Psoas muscle (tissue), 8 donors: ENCODE measurements around the gene UNC13A. TPM values are rescaled to one million over a fixed set of nuclear protein-coding genes. Genes with fewer than 3 reads are reported as not detected.

Experiments
- ATAC-seq, 4 donors: fragments of 200-7000 bp; cut with Tn5 transposase; one replicate each; pipeline ENCODE4 v1.9.1; 2020; ENCODE audit warnings: moderate library complexity in 3 of 4, mild to moderate bottlenecking in 2 of 4
- DNase-seq, 2 donors: peaks; one replicate each; pipeline ENCODE4 v3.0.0-alpha.2; 2020
- H3K27ac ChIP-seq: fragments of 200-600 bp; one replicate; pipeline ENCODE4 v1.8.0; 2022
- H3K27me3 ChIP-seq, 3 donors: fragments of 200-600 bp in 1 of 3; one replicate each; pipeline versions ENCODE4 v1.6.1 to v1.8.0; 2013 to 2022; ENCODE audit warnings: low read length in 2 of 3, mild to moderate bottlenecking in 2 of 3, moderate library complexity in 1 of 3; ENCODE audit not compliant: insufficient read depth in 3 of 3
- H3K36me3 ChIP-seq, 2 donors: fragments of 200-600 bp in 1 of 2; one replicate each; pipeline versions ENCODE4 v1.6.1 to v1.8.0; 2013 to 2022; ENCODE audit warnings: low read depth in 1 of 2, mild to moderate bottlenecking in 1 of 2, moderate library complexity in 1 of 2; ENCODE audit not compliant: insufficient read depth in 1 of 2
- H3K4me1 ChIP-seq: fragments of 200-600 bp; one replicate; pipeline ENCODE4 v1.8.0; 2022
- H3K4me3 ChIP-seq: fragments of 200-600 bp; one replicate; pipeline ENCODE4 v1.8.0; 2022; ENCODE audit warnings: mild to moderate bottlenecking
- H3K9me3 ChIP-seq: fragments of 200-600 bp; one replicate; pipeline ENCODE4 v1.8.0; 2022
- WGBS, 3 donors: extraction: QIAGEN DNeasy Blood & Tissue Kit; methylation state at CpG; one replicate each; pipeline versions ENCODE4 v1.1.6 to v1.1.7; 2013; 5-methylcytosine and 5-hydroxymethylcytosine counted together
- intact Hi-C, 2 donors: fragments of 100-400 bp; cut with DNase I; formaldehyde crosslinking; loops; one replicate each; pipeline versions ENCODE4 v1.11.0 to v1.14.2; 2022
- polyA plus RNA-seq, 3 donors: library from polyadenylated mRNA; stranded (reverse); fragments of 200-250 nt; gene quantifications; one replicate each; pipeline ENCODE4 v1.2.3, GENCODE V29; 2013
- total RNA-seq, 4 donors: library from RNA; stranded (reverse); fragmentation: NEBNext Ultra II Directional in 2 of 4; extraction: Animal tissue kit (Norgen Biotek cat#: 25700) in 2 of 4; gene quantifications; one replicate each; pipeline versions ENCODE4 v1.2.1 to v1.2.4, GENCODE V29; 2021 to 2023
- TF ChIP-seq, protein P1 (sequence below): fragments of 200-600 bp; IDR thresholded peaks from one replicate; pipeline ENCODE4 v1.8.0; 2022; ENCODE audit warnings: antibody characterized with exemption
- donor health status: healthy with polysubstance abuse.
- donor health status: DM: no; HTN: no; CAD: no; lungs with moderate emphysema.
- donor health status: Bipolar disorder and iron deficiency.
- donor health status: healthy.
- donor health status: DM: yes; HTN: yes; CAD: no.
- donor health status: DM: no; HTN: no; CAD: no.
- donor health status: DM: no; HTN: no; CAD: no.
- donor health status: DM: yes; HTN: yes; CAD: no.

The UNC13A gene
- total and polyA plus RNA-seq, 7 donors: 0.04 to 0.19 (median 0.05) TPM; not detected in 3

DNA sequence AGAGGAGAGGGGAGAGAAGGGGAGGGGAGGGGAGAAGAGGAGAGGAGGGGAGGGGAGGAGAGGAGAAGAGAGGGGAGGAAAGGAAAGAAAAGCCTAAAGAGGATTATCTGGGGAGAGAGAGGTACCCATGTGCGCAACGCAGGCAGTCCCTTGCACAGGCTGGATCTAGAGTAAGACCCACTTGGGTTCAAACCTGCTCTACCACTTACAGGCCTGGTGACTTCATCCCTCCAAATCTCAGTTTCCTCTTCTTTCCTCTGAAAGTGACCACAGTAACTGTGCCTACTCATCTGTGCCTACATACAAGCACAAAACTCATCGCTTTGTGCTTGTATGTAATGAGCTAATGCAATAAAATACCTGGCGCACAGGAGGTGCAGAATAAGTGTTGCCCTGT is 30.4 kb upstream of the UNC13A start:
- intact Hi-C loops: no loop called here

DNA sequence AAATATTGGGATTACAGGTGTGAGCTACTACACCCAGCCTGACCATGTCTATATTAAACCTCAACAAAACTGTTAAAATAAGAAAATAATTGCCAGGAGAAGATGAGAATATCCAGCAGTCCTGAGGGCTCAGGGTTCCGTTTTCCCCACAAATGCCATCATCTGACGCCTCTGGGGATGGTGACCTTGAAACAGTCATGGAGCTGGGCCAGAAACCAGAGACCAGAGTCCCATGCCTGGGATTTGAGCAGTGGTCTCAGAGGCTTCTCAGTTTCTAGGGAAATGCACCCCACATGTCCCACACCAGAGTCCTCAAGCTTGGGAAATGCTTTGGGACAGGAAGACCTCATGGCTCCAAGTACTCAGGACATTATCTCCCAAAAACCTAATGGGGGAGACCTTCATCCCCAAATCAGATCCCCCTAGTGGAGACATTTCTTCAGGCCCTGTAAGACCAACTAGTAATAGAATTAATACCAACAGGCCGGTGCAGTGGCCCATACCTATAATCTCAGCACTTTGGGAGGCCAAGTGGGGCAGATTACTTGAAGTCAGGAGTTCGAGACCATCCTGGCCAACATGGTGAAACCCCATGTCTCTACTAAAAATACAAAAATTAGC is 28.3 kb upstream of the UNC13A start:
- intact Hi-C loops: no loop called here
- TF ChIP-seq, protein P1, sequence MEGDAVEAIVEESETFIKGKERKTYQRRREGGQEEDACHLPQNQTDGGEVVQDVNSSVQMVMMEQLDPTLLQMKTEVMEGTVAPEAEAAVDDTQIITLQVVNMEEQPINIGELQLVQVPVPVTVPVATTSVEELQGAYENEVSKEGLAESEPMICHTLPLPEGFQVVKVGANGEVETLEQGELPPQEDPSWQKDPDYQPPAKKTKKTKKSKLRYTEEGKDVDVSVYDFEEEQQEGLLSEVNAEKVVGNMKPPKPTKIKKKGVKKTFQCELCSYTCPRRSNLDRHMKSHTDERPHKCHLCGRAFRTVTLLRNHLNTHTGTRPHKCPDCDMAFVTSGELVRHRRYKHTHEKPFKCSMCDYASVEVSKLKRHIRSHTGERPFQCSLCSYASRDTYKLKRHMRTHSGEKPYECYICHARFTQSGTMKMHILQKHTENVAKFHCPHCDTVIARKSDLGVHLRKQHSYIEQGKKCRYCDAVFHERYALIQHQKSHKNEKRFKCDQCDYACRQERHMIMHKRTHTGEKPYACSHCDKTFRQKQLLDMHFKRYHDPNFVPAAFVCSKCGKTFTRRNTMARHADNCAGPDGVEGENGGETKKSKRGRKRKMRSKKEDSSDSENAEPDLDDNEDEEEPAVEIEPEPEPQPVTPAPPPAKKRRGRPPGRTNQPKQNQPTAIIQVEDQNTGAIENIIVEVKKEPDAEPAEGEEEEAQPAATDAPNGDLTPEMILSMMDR: no peak
- DNase-seq: no peak

More for the DNA sequence above, 30.4 kb upstream of the UNC13A start:
- 90 to 100% (median 95%) methylated on average over 4 of the region's 4 CpGs for WGBS, 3 donors
- peaks cover 32% of the 10 kb centered on the region for H3K4me1 ChIP-seq
- peaks cover 0 to 12% of the 10 kb centered on the region in 2 donors for H3K36me3 ChIP-seq
- H3K27ac ChIP-seq: no peak overlapping the region
- DNase-seq (no peak), ATAC-seq (no peak)
- peaks cover 0 to 5% (median 0%) of the 10 kb centered on the region in 3 donors for H3K27me3 ChIP-seq
- TF ChIP-seq, protein P1: no peak
- H3K9me3 ChIP-seq: no peaks in the 10 kb centered on the region
- peak overlapping the region; percentile 96 for H3K4me3 ChIP-seq

DNA sequence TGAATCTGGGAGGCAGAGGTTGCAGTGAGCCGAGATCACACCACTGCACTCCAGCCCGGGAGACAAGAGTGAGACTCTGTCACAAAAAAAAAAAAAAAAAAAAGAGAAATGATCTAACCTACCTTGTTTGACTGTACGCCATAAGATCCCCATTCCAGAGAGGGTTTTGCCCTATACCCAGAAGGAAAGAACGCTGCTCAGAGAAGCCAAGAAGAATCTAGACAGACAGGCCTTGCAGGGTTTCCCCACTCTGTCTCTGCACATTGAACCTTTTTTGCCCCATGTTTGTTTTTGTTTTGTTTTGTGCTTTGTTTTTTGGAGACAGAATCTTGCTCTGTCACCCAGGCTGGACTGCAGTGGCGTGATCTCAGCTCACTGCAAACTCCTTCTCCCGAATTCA is 23.7 kb upstream of the UNC13A start:
- H3K9me3 ChIP-seq: no peaks in the 10 kb centered on the region
- DNase-seq: no peak
- intact Hi-C loops: no loop called here
- WGBS, 3 donors: 63 to 76% (median 63%) methylated on average over 6 of the region's 6 CpGs
- H3K4me3 ChIP-seq: no peak overlapping the region
- H3K4me1 ChIP-seq: no peaks in the 10 kb centered on the region
- ATAC-seq: no peak
- H3K27ac ChIP-seq: no peak overlapping the region
- peaks cover 0 to 5% (median 0%) of the 10 kb centered on the region in 3 donors for H3K27me3 ChIP-seq
- no peaks in the 10 kb centered on the region for H3K36me3 ChIP-seq
- TF ChIP-seq, protein P1: no peak

More for the DNA sequence above, 28.3 kb upstream of the UNC13A start:
- peaks cover 23% of the 10 kb centered on the region for H3K4me1 ChIP-seq
- no peak for ATAC-seq
- WGBS, 3 donors: 59 to 74% (median 64%) methylated on average over 4 of the region's 4 CpGs
- H3K27ac ChIP-seq: no peak overlapping the region
- H3K9me3 ChIP-seq: no peaks in the 10 kb centered on the region
- H3K27me3 ChIP-seq: peaks cover 0 to 5% (median 0%) of the 10 kb centered on the region in 3 donors
- no peak overlapping the region for H3K4me3 ChIP-seq
- peaks cover 0 to under 1% of the 10 kb centered on the region in 2 donors for H3K36me3 ChIP-seq

DNA sequence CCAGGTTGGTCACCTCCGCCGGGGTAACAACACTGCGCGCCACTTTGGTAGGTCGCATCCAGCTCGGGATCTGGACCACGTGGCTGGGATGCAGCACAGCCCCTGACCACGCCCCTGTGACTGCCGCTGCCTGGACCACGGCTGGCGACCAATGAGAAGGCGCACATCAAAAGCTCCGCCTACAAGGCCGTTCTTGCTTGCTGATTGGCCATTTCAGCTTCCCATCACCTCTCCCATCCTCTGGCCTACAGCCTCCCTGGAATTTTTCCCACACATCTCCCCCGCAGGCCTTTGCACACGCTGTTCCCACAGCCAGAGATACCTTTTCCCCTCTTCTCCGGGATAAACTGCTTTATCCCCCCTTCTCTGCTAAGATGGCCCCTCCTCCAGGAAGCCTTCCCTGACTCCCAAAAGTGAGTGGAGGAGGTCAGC is 18.6 kb upstream of the UNC13A start:
- Histone ChIP-seq H3K4me1 (no peaks in the 10 kb centered on the region), H3K27me3 (peaks cover 0 to 19% (median 0%) of the 10 kb centered on the region in 3 donors), H3K36me3 (no peaks in the 10 kb centered on the region), H3K27ac (no peak overlapping the region), H3K4me3 (no peak overlapping the region), H3K9me3 (no peaks in the 10 kb centered on the region)
- 16 to 18% (median 16%) methylated on average over 16 to 17 of the region's 17 CpGs for WGBS, 3 donors
- TF ChIP-seq, protein P1: no peak
- DNase-seq (no peak), ATAC-seq (peak in 1 of 4 donors; percentile 49)
- intact Hi-C loops: loop anchor here in 1 of 2 donors (5.0 kb wide), 1 partner anchor 146 kb away; no protein-coding TSS in a partner anchor
